PFSK-1 (cell line): ENCODE data around the gene MLPH.

Experiments
- FOXP2 ChIP-seq: optimal IDR thresholded peaks from 2 replicates; pipeline ENCODE3; 2011; ENCODE audit warnings: borderline replicate concordance, control low read depth, inconsistent platforms; ENCODE audit not compliant: insufficient read depth; ENCODE audit errors: extremely low read length, extremely low read depth
- POLR2AphosphoS5 ChIP-seq: IDR thresholded peaks from 2 replicates; pipeline ENCODE4 v1.6.1; 2012; ENCODE audit warnings: low read depth, mild to moderate bottlenecking, control low read depth, low read length, moderate library complexity
- REST ChIP-seq, 2 experiments: IDR thresholded peaks; 2 replicates each; pipeline versions ENCODE4 v1.6.1 to v1.8.0; 2011 to 2012; ENCODE audit warnings: low read depth in 2 of 2, low read length in 2 of 2, control low read depth in 1 of 2, inconsistent platforms in 1 of 2, mild to moderate bottlenecking in 1 of 2, moderate library complexity in 1 of 2; ENCODE audit not compliant: insufficient read depth in 1 of 2
- SIN3A ChIP-seq: IDR thresholded peaks from 2 replicates; pipeline ENCODE4 v1.6.1; 2012; ENCODE audit warnings: mild to moderate bottlenecking, low read length, moderate library complexity, borderline replicate concordance; ENCODE audit not compliant: insufficient read depth
- TAF1 ChIP-seq: IDR thresholded peaks from 2 replicates; pipeline ENCODE4 v1.6.1; 2012; ENCODE audit warnings: low read length, control low read depth, borderline replicate concordance; ENCODE audit not compliant: insufficient read depth

Gene MLPH

GRCh38 chr2:237538901-237539300, 51.9 kb downstream of the MLPH start:
- TF ChIP-seq POLR2AphosphoS5: no peak
- no peak for TF ChIP-seq SIN3A
- TF ChIP-seq FOXP2: no peak
- TF ChIP-seq REST (IDR thresholded peaks at IDR 0.05; ENCODE audit: insufficient read depth in 1 of 2, low read depth in 2 of 2, low read length in 2 of 2): no peak
- TF ChIP-seq TAF1: no peak

- TF ChIP-seq TAF1: no peak
- no peak for TF ChIP-seq REST (IDR thresholded peaks at IDR 0.05; ENCODE audit: insufficient read depth in 1 of 2, low read depth in 2 of 2, low read length in 2 of 2)
- TF ChIP-seq POLR2AphosphoS5: no peak
- no peak for TF ChIP-seq FOXP2
- no peak for TF ChIP-seq SIN3A
Observed at GRCh38 chr2:237539681-237540080, 52.6 kb downstream of the MLPH start.

GRCh38 chr2:237540223-237540775, 53.2 kb downstream of the MLPH start:
- TF ChIP-seq SIN3A: no peak
- TF ChIP-seq POLR2AphosphoS5: no peak
- no peak for TF ChIP-seq REST (IDR thresholded peaks at IDR 0.05; ENCODE audit: insufficient read depth in 1 of 2, low read depth in 2 of 2, low read length in 2 of 2)
- TF ChIP-seq TAF1: no peak
- TF ChIP-seq FOXP2: no peak

DNA sequence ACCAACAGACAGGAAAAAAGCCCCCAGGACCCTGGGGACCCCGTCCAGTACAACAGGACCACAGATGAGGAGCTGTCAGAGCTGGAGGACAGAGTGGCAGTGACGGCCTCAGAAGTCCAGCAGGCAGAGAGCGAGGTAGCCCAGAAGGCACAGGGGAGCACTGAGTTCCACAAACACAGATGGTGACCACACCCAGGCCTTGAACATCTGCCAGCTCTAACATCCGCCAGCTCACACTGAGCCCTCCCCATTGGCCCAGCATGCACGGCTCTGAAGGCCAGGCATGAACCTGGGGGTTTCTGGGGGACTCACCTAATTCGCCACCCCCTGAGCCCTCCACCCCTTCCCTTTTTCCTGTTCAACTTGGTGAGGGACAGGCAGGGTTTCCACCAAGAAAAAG, 53.8 kb downstream of the MLPH start:
- TF ChIP-seq TAF1 (no peak), SIN3A (no peak), POLR2AphosphoS5 (no peak), REST (IDR thresholded peaks at IDR 0.05; ENCODE audit: insufficient read depth in 1 of 2, low read depth in 2 of 2, low read length in 2 of 2) (no peak), FOXP2 (no peak)

- TF ChIP-seq SIN3A (no peak), REST (IDR thresholded peaks at IDR 0.05; ENCODE audit: insufficient read depth in 1 of 2, low read depth in 2 of 2, low read length in 2 of 2) (no peak), TAF1 (no peak), POLR2AphosphoS5 (no peak), FOXP2 (no peak)
Observed at GRCh38 chr2:237541243-237541642, 54.2 kb downstream of the MLPH start.
